Measurements from ENCODE around the gene CDKN2B. TPM values are rescaled to one million over a fixed set of nuclear protein-coding genes. Genes with fewer than 3 reads are reported as not detected.
A peak's percentile ranks its signal among the peaks of the same experiment; 100 is the strongest.
"Not testable (repeated sequence)": the region's sequence is repeated elsewhere in the genome, so short reads cannot be mapped to it uniquely, and the experiment has no call there.

Gene CDKN2B
- total RNA-seq, result 10 to 100 TPM; 27.2 to 90.6 (median 52.6) TPM

- peak; percentile 99 for ATAC-seq (ENCODE audit: low FRiP score in 2 of 2)
- peaks cover 0 to 10% (median 2%) of the 10 kb centered on the region in 4 donors for H3K27me3 ChIP-seq
- H3K36me3 ChIP-seq, result peaks cover 0 to 3% (median 0%) of the 10 kb centered on the region in 4 donors
- TF ChIP-seq POLR2A (IDR thresholded peaks at IDR 0.05), result peak in 2 of 4 donors; percentile 80 to 84
- TF ChIP-seq CTCF (IDR thresholded peaks at IDR 0.05), result peak; percentile 89 to 95 (median 92)
- TF ChIP-seq POLR2AphosphoS5 (IDR thresholded peaks at IDR 0.05), result peak; percentile 49 to 91
- peak in 1 of 4 donors; percentile 46 for TF ChIP-seq EP300 (IDR thresholded peaks at IDR 0.05)
- WGBS, 2 donors, result 2 to 3% methylated on average over 54 to 55 of the region's 86 CpGs
- no peaks in the 10 kb centered on the region for H3K9me3 ChIP-seq
- DNase-seq, result peak; percentile 95 to 97
- peak within 1 kb of the TSS; percentile 81 to 95 (median 92) for H3K27ac ChIP-seq
- peaks cover 9 to 41% (median 11%) of the 10 kb centered on the region in 4 donors for H3K4me1 ChIP-seq
- H3K4me3 ChIP-seq, result peak within 1 kb of the TSS; percentile 62 to 79 (median 71)
These were observed at the start of gene CDKN2B for GRCh38 chr9:22008717-22009505. Gene CDKN2B, minus strand, starts transcription at chr9:22009305. Its CDS starts 352 bp downstream, at chr9:22008953.

- not testable (repeated sequence) for H3K4me1 ChIP-seq; H3K36me3 ChIP-seq; H3K9me3 ChIP-seq; H3K4me3 ChIP-seq; H3K27me3 ChIP-seq; H3K27ac ChIP-seq; DNase-seq; ATAC-seq (ENCODE audit: low FRiP score in 2 of 2)
- WGBS, 2 donors, result 93 to 96% methylated on average over 6 of the region's 6 CpGs
These were observed 48.9 kb upstream of the CDKN2B start for GRCh38 chr9:22057972-22058371.

- ATAC-seq (ENCODE audit: low FRiP score in 2 of 2), result no peak
- H3K4me3 ChIP-seq, result no peak overlapping the region
- TF ChIP-seq EP300 (IDR thresholded peaks at IDR 0.05) (no peak), CTCF (IDR thresholded peaks at IDR 0.05) (no peak), POLR2A (IDR thresholded peaks at IDR 0.05) (no peak), POLR2AphosphoS5 (IDR thresholded peaks at IDR 0.05) (no peak)
- 44 to 55% methylated on average over 3 of the region's 3 CpGs for WGBS, 2 donors
- H3K36me3 ChIP-seq, result no peaks in the 10 kb centered on the region
- H3K4me1 ChIP-seq, result peaks cover 0 to 5% (median 0%) of the 10 kb centered on the region in 4 donors
- DNase-seq, result no peak
- H3K27me3 ChIP-seq, result no peaks in the 10 kb centered on the region
- no peaks in the 10 kb centered on the region for H3K9me3 ChIP-seq
- H3K27ac ChIP-seq, result no peak overlapping the region
These were observed 47.3 kb upstream of the CDKN2B start for GRCh38 chr9:22056402-22056801.

- DNase-seq (no peak), ATAC-seq (ENCODE audit: low FRiP score in 2 of 2) (no peak)
- TF ChIP-seq POLR2AphosphoS5 (IDR thresholded peaks at IDR 0.05) (no peak), CTCF (IDR thresholded peaks at IDR 0.05) (no peak), EP300 (IDR thresholded peaks at IDR 0.05) (no peak), POLR2A (IDR thresholded peaks at IDR 0.05) (no peak)
- no peaks in the 10 kb centered on the region for H3K27me3 ChIP-seq
- H3K27ac ChIP-seq, result no peak overlapping the region
- no peaks in the 10 kb centered on the region for H3K36me3 ChIP-seq
- H3K4me1 ChIP-seq, result peaks cover 0 to 12% (median 0%) of the 10 kb centered on the region in 4 donors
- no peak overlapping the region for H3K4me3 ChIP-seq
- H3K9me3 ChIP-seq, result no peaks in the 10 kb centered on the region
These were observed 46.0 kb upstream of the CDKN2B start for GRCh38 chr9:22055090-22055489.

GRCh38 chr9:22054529-22054928 is 45.4 kb upstream of the CDKN2B start:
- H3K9me3 ChIP-seq, result no peaks in the 10 kb centered on the region
- ATAC-seq (ENCODE audit: low FRiP score in 2 of 2) (no peak), DNase-seq (no peak)
- TF ChIP-seq POLR2AphosphoS5 (IDR thresholded peaks at IDR 0.05), result no peak
- TF ChIP-seq CTCF (IDR thresholded peaks at IDR 0.05), result no peak
- no peak for TF ChIP-seq POLR2A (IDR thresholded peaks at IDR 0.05)
- TF ChIP-seq EP300 (IDR thresholded peaks at IDR 0.05), result no peak
- H3K27ac ChIP-seq, result no peak overlapping the region
- no peaks in the 10 kb centered on the region for H3K27me3 ChIP-seq
- H3K4me3 ChIP-seq, result no peak overlapping the region
- WGBS, 2 donors, result 95 to 100% methylated on average over 2 of the region's 2 CpGs
- H3K4me1 ChIP-seq, result peaks cover 0 to 12% (median 0%) of the 10 kb centered on the region in 4 donors
- no peaks in the 10 kb centered on the region for H3K36me3 ChIP-seq

All from upper lobe of left lung (tissue), 6 donors.